Medulla oblongata (tissue), 1 donor: ENCODE results near the gene WNT6.

ENCODE experiments used
- DNase-seq: peaks from one replicate; pipeline ENCODE4 v3.0.0-alpha.2; 2015; ENCODE audit errors: extremely low spot score

Gene WNT6

DNA sequence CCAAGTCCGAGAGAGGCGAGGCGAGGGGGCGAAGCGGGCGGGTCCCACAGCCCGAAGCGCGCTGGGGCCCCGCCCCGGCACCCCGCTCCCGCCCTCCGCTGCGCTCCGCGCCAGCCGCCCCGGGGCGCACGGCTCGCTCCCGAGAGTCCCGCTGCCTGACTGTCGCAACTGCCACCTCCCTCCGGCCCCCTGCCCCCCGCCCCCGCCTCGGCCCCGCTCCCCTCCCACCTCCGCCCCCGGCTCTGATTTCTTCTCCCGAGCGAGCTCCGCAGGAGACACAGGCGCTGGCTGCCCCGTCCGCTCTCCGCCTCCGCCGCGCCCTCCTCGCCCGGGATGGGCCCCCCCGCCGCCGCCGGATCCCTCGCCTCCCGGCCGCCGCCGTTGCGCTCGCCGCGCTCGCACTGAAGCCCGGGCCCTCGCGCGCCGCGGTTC, at the start of gene WNT6:
TSS of gene WNT6 (plus strand) at position 250 of the 432 bp plus-strand sequence. CDS start 233 bp downstream, outside the sequence.
- DNase-seq, result no peak

DNA sequence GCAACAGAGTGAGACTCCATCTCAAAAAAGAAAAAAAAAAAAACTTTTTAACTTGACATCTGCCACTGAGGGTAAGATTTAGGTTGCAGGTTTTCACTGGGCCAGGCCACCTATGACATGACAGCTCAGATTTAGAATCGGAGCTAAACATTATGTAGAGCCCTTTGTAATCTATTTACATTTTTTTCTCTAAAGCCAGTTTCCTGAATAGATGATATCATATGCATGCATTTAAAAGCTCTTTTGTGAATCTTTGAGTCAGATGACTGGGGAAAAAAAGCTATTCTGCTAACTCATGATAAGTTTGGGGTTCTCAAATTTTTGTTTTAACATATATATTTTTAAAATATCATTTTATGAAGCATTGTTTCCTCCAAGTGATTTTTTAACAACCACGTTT, 49.3 kb upstream of the WNT6 start:
- DNase-seq, result no peak

DNA sequence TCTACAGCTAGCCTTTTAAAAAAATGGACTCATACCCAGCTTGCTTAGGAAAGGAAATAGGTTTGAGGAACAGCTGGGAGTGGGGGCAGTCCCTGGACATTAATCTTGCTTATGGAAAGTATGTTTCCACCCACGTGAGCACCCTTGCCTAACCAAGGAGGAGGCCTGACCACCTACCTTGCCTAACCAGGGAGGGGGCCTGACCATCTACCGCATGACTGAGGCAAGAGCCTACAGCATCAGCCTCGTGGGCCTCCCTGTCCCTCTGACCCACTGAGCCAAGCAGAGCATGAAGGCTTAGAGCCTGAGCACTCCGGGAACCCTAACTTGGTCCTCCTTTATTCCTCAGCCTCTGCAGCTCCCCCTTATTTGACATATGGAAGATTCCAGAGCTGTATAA, 48.2 kb upstream of the WNT6 start:
- DNase-seq, result no peak

DNA sequence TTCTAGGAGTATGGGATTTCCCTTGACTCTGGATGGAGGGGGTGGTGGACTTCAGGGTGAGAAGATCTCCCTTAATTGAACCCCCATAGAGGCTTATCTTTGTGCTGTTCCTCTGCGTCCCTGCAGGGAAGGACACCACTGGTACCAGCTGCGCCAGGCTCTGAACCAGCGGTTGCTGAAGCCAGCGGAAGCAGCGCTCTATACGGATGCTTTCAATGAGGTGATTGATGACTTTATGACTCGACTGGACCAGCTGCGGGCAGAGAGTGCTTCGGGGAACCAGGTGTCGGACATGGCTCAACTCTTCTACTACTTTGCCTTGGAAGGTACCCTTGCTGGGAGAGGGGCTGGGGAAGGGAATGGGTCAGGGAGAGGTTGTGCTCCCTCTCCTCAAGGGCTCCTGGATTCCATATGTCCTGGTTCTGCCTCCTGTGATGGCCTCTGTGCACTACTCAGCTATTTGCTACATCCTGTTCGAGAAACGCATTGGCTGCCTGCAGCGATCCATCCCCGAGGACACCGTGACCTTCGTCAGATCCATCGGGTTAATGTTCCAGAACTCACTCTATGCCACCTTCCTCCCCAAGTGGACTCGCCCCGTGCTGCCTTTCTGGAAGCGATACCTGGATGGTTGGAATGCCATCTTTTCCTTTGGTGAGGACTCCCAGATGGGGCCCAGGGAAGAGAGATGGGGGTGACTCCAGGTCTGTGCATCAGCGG, 47.3 kb upstream of the WNT6 start:
- DNase-seq, result no peak

DNA sequence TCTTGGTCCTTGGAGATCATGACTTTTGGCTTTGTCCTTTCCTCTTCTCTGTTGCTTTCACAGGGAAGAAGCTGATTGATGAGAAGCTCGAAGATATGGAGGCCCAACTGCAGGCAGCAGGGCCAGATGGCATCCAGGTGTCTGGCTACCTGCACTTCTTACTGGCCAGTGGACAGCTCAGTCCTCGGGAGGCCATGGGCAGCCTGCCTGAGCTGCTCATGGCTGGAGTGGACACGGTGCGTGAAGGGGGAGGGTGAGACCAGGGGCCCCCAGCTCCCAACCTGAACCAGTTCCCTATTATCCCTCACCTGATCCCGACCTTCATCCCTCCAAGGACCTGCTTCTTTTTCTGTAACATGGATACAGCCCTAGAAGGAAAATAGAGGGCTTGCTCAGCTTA, 46.7 kb upstream of the WNT6 start:
- DNase-seq, result no peak

DNA sequence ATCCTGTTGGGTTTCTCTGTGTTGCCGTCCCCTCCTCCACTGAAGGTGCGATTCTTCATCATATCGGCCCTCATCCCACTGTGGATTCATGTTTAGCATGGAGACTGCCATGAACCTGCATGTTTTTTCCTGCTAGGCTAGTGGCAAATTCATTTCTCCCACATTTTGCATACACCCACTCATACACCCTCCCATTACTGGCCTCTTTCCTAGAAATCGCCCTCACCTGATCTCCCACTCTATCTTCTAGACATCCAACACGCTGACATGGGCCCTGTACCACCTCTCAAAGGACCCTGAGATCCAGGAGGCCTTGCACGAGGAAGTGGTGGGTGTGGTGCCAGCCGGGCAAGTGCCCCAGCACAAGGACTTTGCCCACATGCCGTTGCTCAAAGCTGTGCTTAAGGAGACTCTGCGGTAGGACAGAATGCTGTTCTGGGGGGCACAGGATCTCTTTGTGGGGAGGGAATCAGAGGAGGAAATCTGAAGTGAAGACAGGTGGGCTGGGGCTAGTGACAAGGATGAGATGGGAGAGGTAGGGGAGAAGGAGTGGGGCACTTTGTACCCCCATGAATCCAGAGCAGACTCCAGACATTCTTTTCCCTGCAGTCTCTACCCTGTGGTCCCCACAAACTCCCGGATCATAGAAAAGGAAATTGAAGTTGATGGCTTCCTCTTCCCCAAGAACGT, 45.7 kb upstream of the WNT6 start:
- DNase-seq, result no peak

DNA sequence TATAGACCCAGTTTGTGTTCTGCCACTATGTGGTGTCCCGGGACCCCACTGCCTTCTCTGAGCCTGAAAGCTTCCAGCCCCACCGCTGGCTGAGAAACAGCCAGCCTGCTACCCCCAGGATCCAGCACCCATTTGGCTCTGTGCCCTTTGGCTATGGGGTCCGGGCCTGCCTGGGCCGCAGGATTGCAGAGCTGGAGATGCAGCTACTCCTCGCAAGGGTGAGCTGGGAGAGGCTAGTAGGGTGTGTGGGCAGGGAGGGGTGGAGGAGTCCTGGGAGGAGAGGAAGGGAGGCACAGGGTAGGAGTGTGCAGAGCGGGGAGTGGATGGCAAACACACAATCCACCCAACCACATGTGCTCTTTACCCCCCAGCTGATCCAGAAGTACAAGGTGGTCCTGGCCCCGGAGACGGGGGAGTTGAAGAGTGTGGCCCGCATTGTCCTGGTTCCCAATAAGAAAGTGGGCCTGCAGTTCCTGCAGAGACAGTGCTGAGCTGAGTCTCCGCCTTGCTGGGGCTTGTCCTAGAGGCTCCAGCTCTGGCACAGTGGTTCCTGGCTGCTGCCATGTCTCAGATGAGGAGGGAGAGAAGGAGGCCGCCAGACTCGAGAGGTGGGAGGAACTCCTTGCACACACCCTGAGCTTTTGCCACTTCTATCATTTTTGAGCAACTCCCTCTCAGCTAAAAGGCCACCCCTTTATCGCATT, 44.9 kb upstream of the WNT6 start:
- no peak for DNase-seq

DNA sequence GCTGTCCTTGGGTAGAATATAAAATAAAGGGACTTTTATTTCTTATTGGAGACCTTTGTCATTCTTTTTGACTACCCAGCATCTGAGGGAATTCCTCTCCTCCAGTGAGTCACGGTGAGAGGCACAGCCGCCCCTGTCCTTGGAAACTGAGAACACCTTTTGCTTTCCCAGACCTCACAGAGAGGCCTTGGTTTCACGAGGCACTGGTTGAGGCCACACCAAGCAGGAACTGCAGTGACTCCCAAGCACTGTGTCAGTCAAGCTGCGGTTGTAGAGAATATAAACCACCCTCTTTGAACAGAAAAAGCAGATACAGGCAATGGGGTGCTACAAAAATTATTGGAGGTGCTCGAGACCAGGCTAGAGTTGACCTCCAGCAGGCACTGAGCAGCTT, 44.4 kb upstream of the WNT6 start:
- no peak for DNase-seq

DNA sequence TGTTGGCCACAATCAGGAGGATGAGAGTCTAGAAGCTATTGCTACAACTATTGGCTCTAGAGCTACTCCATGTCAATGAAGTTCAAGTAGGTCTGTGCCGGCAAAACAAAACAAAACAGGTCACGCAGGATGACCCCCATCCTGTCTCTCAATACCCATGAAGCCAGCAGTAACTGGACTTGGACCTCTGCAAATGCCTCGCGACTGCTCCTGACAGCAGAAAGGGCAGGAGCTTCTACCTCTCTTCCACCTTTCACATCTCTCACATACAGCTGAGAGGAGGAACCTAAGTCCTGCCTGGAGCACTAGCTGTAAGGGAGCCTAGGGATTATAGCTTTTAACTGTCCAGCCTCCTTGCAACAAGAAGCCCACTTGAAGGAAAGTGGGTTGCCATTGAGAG, 44.0 kb upstream of the WNT6 start:
- no peak for DNase-seq

DNA sequence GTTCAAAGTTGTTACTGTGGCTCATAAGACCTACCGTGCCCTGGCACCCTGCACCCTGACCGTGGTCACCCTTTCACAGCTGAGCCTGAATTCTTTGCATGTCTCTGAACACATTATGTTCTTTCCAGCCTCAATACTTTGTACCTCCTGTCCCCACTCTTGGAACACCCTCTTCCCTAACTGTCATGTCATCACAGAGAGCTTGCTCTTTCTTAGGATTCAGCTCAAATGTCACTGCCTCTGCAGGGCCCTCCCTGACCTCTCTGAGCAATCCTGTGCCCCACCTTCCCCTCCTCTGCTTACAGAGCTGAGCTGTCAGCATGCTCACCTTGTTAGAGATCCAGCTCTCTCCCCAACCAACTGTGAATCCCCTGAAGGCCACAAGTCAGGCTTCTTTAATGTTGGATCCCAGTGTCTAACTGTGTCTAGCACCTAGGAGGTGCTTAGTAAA, 43.0 kb upstream of the WNT6 start:
- no peak for DNase-seq

DNA sequence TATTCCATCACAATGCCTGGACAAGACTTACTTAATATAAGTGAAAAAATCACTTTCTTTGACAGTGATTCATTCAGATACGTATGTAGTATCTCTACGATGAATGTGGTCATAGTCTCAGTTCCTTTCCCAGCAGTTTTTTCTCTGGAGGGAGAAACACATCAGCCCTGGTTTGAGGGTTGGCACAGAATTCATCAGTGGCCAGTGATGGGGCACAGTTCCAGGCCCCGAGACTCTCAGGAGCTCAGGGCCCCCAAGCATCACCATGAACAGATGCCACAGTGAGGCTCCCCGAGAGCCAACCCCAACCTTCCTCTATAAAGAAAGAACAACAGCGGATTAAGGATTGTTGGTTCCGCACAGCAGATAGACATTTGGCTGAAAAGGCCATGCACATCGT, 40.5 kb upstream of the WNT6 start:
- no peak for DNase-seq

DNA sequence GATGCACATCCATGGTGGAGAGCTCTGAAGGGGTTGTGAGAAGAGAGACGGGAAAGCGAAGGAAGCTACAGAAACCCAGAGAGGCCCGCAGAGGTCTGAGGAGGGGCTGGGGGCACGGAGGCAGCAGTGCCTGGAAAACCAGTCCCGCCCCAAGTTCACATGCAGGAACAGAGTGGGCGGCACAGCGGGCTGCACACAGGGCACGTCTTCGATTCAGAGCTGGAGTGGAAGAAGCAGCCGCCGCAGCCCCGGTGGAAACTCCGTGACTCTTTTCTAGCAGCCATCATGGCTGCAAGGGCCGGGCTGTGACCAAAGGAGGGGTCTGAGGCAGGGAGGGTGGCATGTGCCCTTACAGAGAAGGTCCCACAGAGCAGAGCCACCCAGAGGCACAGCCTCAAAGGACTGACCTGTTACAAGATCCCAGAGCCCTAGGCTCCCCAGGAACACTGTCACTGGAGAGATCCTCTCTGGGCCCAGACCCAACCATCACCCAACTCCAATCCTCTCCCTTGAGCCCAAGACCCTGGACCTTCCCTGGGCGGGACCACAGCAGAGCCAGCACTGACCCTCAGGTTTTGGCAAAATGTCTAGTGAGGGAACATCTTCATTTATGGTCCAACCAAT, 38.7 kb upstream of the WNT6 start:
- DNase-seq, result no peak

DNA sequence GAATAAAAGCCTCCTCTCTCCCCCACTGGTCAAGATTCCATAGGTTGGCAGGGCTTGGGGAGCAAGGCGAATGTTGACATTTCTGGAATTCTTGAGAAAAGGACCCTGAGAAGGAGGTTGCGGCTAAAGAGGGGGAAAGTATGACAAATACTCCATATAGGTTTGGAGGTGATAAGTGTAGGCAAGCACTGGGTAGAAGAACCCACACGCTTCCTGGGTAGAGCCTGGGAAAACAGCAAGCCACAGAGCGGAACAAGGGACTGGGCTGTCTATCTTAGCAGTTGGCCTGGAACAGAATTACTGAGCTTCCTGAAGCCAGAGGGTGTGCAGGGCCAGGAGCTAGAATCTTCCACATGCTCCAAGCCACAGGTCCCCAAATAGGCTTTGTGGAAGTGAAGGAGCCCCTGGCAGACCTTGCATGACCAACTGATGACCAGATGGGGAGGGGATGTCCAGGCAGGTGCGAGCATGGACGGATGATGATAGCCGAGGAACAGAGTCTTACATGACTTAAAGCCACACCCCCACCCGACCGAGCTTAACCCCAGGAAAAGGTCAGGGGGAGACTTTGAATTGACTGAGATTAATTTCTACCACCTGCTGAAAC, 37.9 kb upstream of the WNT6 start:
- no peak for DNase-seq

DNA sequence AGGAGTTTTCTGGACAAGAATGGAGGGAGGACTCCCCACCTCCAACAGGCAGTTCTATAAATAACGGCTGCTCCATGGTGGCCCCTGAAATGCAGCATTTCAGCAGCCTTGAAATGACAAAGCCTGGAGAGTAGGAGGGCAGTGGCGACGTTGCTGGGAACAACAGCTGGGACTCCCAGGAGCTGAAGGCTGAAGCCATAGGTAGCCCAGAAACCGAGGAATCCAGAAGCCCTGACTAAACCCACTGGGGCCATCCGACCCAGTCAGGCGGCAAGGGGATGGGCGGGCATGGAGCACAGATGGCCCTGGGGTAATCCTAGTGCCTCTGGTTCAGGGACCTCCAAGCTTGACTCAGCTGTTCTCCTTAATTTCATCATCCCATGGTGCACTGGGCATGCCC, 37.0 kb upstream of the WNT6 start:
- DNase-seq, result no peak

DNA sequence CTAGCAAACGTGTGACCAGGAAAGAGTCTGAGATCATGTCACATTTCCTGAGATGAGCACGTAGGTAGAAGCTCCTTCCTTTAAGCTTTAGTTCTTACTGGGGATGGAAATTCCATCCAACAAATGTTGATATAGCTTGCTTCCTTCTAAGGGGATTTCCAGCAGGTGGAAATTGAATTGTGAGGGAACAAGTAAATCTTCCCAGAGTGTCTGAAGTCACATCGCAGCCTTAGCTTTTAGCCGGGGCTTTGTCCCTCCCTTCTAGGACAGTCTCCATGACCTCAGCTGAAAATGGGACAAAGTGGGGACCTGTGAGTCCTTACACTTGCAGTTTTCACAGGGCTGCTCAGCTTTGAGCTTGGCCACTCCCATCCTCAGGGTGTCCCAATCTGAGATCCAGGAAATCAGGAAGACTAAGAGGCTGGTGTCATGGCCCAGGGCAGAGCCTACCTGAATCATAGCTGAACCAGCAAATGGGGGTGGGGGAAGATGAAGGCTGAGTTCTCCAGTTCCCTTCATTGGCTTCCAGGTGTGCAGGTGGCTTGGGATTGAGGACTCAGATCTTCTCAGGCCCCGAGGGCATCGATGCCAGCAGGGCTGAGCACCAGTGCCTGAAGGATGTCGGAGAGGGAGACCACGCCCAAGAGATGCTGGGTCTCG, 36.3 kb upstream of the WNT6 start:
- no peak for DNase-seq

DNA sequence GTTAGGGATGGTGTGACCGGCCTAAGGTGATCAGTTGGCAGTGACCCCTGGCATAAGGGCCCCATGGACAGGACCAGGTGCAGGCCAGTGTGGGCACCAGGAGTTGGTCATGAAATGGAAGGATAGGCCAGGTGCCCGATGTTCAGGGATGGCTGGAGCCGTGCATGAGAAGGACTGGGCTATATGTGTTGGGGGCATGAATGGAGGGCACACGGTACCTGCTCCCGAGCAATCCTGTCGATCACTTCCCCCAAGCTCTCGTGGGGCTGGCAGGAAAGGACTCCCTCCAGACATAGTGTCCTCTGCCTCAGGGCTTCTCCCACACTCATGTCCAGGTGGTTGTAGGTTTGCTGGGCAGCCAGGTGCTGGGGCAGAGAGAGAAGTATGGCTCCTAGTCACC, 35.6 kb upstream of the WNT6 start:
- DNase-seq, result no peak

DNA sequence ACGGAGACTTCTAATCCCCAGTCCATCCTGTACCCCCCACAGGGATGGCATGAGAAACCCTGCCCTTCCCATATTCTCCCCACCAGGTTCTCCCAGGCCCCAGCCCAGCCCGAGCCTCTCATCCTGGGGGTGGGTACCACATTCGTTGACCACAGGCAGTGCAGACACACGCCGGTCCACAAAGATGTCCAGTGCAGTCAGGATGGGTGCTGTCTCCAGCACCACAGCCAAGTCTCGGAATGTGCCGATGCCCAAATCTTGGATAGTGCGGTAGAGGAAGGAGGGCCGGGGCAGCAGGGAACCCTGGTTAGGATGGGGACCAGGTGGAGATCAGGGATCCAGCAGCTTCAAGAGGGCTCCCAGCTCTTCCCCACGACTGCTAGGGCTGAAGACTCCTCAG, 32.8 kb upstream of the WNT6 start:
- DNase-seq, result no peak

DNA sequence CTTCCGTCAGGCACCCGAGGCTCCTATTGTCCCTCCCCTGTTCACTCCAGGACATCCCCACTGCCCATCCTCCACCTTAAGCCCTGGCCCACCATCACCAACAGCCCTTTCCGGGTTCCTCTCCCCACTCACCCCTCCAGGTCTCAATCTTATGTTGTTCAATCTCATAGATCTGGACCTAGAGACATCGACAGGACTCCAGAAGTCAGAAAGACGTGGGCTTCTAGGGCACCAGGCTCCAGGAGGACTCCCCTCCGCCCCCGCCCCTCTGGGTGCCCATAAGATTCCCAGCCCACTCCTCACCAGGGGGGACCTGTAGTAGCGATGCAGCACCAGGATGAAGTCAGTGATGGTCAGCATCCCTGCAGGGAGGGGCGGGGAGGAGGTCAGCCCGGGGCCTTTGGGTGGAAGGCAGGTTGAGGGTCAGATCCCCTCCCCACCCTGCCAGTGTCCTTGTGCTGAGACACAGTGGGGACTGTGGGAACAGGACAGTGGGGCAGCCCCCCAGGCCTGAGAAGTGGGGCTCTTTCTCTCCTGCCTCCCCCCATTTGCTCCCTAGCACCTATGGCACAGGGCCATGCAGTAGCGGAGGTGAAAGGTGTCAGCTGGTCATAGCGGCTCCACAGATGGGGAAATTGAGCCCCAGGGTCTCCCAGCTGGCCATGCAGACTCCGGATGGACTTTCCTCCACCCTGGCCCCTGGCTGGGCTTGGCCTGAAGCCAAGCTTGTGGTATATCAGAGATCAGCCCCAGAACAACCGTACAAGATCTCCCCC, 31.7 kb upstream of the WNT6 start:
- no peak for DNase-seq

DNA sequence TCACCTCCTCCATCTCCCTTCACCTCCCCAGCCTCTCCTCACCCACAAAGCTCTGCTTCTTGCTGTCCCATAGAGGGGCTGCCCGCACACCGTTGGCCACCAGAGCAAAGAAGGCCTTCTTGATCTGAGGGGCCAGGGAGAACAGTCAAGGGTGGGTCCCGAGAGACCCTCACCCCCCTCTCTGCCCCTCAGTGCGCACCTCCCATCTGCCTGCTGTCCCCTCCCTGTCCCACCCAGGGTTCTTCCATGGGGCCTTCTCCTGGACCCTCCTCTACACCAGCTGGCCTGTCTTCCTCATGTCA, 31.2 kb upstream of the WNT6 start:
- no peak for DNase-seq

DNA sequence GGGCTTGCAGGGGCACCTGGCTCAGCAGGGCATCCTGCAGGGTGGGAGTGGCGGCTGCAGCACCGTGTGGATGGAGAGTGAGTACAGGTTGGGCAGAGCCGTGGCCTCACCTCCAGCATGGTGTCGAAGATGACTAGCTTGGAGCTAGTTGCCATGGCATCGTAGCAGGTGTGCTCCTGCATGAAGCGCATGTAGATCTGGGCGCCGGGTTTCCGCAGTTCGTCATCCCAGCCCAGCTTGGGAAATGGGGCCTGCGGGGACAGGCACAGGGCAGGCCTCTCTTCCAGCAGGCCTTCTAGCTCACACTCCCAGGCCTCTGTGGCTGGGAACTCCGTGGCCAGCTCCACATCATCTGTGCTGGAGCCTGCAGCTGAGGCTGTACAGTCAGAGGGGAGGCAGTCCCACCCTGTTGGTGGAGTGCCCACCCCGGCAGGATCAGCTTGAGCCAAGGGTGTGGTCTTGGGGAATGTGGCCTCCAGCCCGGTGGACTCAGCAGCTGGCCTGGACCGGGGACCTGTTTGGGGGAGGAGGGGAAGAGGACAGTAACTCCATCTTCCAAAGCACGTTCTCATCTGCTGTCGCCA, 29.6 kb upstream of the WNT6 start:
- no peak for DNase-seq
